ENCODE measurements around the gene PDLIM7. TPM values are rescaled to one million over a fixed set of nuclear protein-coding genes. Genes with fewer than 3 reads are reported as not detected.

PDLIM7 gene
- total RNA-seq, 1 donor from 2014 or later: 358 TPM

- Mint-ChIP-seq H3K4me1 (ENCODE audit: unreplicated experiment) (peaks cover 8% of the 10 kb centered on the region), H3K9me3 (ENCODE audit: unreplicated experiment) (no peaks in the 10 kb centered on the region), H3K36me3 (ENCODE audit: unreplicated experiment) (peaks cover 29% of the 10 kb centered on the region), H3K27ac (ENCODE audit: unreplicated experiment) (no peak overlapping the region), H3K4me3 (ENCODE audit: unreplicated experiment) (no peak overlapping the region), H3K27me3 (ENCODE audit: unreplicated experiment) (no peaks in the 10 kb centered on the region)
- TF ChIP-seq, protein P1, sequence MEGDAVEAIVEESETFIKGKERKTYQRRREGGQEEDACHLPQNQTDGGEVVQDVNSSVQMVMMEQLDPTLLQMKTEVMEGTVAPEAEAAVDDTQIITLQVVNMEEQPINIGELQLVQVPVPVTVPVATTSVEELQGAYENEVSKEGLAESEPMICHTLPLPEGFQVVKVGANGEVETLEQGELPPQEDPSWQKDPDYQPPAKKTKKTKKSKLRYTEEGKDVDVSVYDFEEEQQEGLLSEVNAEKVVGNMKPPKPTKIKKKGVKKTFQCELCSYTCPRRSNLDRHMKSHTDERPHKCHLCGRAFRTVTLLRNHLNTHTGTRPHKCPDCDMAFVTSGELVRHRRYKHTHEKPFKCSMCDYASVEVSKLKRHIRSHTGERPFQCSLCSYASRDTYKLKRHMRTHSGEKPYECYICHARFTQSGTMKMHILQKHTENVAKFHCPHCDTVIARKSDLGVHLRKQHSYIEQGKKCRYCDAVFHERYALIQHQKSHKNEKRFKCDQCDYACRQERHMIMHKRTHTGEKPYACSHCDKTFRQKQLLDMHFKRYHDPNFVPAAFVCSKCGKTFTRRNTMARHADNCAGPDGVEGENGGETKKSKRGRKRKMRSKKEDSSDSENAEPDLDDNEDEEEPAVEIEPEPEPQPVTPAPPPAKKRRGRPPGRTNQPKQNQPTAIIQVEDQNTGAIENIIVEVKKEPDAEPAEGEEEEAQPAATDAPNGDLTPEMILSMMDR (IDR thresholded peaks at IDR 0.05): no peak
- no peak for DNase-seq (ENCODE audit: extremely low spot score, unreplicated experiment)
These were observed 27.1 kb upstream of the PDLIM7 start for GRCh38 chr5:177524539-177524900.

GRCh38 chr5:177523711-177524538, 26.5 kb upstream of the PDLIM7 start:
- TF ChIP-seq, protein P1 (IDR thresholded peaks at IDR 0.05): no peak
- Mint-ChIP-seq H3K4me3 (ENCODE audit: unreplicated experiment) (no peak overlapping the region), H3K27ac (ENCODE audit: unreplicated experiment) (no peak overlapping the region), H3K27me3 (ENCODE audit: unreplicated experiment) (no peaks in the 10 kb centered on the region), H3K4me1 (ENCODE audit: unreplicated experiment) (peaks cover 12% of the 10 kb centered on the region), H3K36me3 (ENCODE audit: unreplicated experiment) (peaks cover 27% of the 10 kb centered on the region), H3K9me3 (ENCODE audit: unreplicated experiment) (no peaks in the 10 kb centered on the region)
- no peak for DNase-seq (ENCODE audit: extremely low spot score, unreplicated experiment)

GRCh38 chr5:177520916-177521513, 23.6 kb upstream of the PDLIM7 start:
- Mint-ChIP-seq H3K9me3 (ENCODE audit: unreplicated experiment) (no peaks in the 10 kb centered on the region), H3K36me3 (ENCODE audit: unreplicated experiment) (peaks cover 27% of the 10 kb centered on the region), H3K4me1 (ENCODE audit: unreplicated experiment) (peaks cover 24% of the 10 kb centered on the region), H3K27ac (ENCODE audit: unreplicated experiment) (no peak overlapping the region), H3K27me3 (ENCODE audit: unreplicated experiment) (no peaks in the 10 kb centered on the region), H3K4me3 (ENCODE audit: unreplicated experiment) (no peak overlapping the region)
- DNase-seq (ENCODE audit: extremely low spot score, unreplicated experiment): no peak
- TF ChIP-seq, protein P1 (IDR thresholded peaks at IDR 0.05): peak; percentile 25

DNA sequence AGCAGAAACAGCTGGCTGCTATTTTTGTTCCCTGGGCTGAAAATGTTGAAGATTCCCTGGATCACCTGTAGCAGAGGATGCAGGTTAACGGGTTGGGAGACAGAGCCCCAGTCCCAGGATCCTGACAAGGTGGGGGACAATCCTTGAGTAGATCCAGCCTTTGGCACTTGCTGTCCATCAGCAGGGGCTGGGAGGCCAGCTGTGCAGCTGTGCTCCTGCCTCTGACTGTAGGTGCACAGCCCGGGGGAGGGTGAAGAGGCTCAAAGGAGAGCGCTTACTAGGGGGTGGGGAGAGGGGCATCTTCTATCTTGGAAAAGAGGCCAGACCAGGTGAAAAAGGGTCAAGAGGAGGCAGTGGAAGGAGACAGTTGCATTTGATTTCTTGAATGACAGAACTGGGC, 22.9 kb upstream of the PDLIM7 start:
- Mint-ChIP-seq H3K4me3 (ENCODE audit: unreplicated experiment) (no peak overlapping the region), H3K36me3 (ENCODE audit: unreplicated experiment) (peaks cover 28% of the 10 kb centered on the region), H3K4me1 (ENCODE audit: unreplicated experiment) (peaks cover 31% of the 10 kb centered on the region), H3K27ac (ENCODE audit: unreplicated experiment) (no peak overlapping the region), H3K9me3 (ENCODE audit: unreplicated experiment) (no peaks in the 10 kb centered on the region), H3K27me3 (ENCODE audit: unreplicated experiment) (no peaks in the 10 kb centered on the region)
- no peak for DNase-seq (ENCODE audit: extremely low spot score, unreplicated experiment)
- TF ChIP-seq, protein P1 (IDR thresholded peaks at IDR 0.05): no peak

- no peak for DNase-seq (ENCODE audit: extremely low spot score, unreplicated experiment)
- TF ChIP-seq, protein P1 (IDR thresholded peaks at IDR 0.05): no peak
- Mint-ChIP-seq H3K4me1 (ENCODE audit: unreplicated experiment) (peaks cover 33% of the 10 kb centered on the region), H3K27me3 (ENCODE audit: unreplicated experiment) (no peaks in the 10 kb centered on the region), H3K36me3 (ENCODE audit: unreplicated experiment) (peaks cover 29% of the 10 kb centered on the region), H3K9me3 (ENCODE audit: unreplicated experiment) (no peaks in the 10 kb centered on the region), H3K27ac (ENCODE audit: unreplicated experiment) (peak overlapping the region; percentile 59), H3K4me3 (ENCODE audit: unreplicated experiment) (no peak overlapping the region)
These were observed 22.2 kb upstream of the PDLIM7 start for GRCh38 chr5:177519463-177520235.
